ENCODE results near the gene PATE2.

PATE2 gene

DNA sequence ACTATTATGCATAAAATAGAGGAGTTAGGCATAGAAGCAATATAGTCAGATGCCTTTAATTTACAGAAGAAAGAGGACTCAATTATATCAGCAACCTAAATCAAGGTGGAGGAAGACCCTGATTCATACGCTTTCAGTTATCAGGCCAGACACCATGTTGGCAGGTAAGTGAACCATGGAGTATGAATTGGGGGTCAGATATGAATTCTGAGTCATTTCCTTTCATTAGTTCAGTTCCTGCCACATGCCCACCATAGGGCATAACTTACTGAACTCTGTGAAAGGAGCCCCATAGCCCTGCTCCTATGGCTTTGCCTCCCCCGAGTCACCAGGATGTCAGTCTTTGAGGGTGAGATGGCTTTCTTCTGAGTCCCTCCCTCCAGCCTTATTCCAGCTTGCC, 15.1 kb downstream of the PATE2 start:
- 100% methylated on average over 1 of the region's 2 CpGs for WGBS (ENCODE audit: insufficient coverage)
- POLR2A ChIA-PET: no interaction called here
- no peaks in the 10 kb centered on the region for H3K4me1 ChIP-seq (ENCODE audit: control extremely low read depth in 1 of 4, control insufficient read depth in 4 of 4, insufficient read depth in 4 of 4, low read length in 3 of 4)
- H3K9me3 ChIP-seq (ENCODE audit: control extremely low read depth in 1 of 5, control insufficient read depth in 4 of 5, insufficient read depth in 2 of 5, low read depth in 1 of 5, low read length in 4 of 5): no peaks in the 10 kb centered on the region
- no peaks in the 10 kb centered on the region for H3K36me3 ChIP-seq (ENCODE audit: control insufficient read depth in 4 of 4, insufficient read depth in 4 of 4, low read length in 3 of 4)
- H3K4me3 ChIP-seq (ENCODE audit: control insufficient read depth in 1 of 7, extremely low read depth in 1 of 7, insufficient read depth in 4 of 7, low read depth in 2 of 7, low read length in 6 of 7): no peak overlapping the region
- CTCF ChIA-PET: no interaction called here
- H3K27ac ChIP-seq (ENCODE audit: insufficient read depth in 1 of 2, low read depth in 1 of 2, low read length in 2 of 2, poor library complexity in 1 of 2, severe bottlenecking in 2 of 2): no peak overlapping the region
- H3K27me3 ChIP-seq (replicated peaks in 2 of 5; ENCODE audit: control insufficient read depth in 4 of 5, insufficient read depth in 5 of 5, low read length in 4 of 5): peaks cover 0 to 7% (median 6%) of the 10 kb centered on the region in 5 experiments
- no peak for DNase-seq

DNA sequence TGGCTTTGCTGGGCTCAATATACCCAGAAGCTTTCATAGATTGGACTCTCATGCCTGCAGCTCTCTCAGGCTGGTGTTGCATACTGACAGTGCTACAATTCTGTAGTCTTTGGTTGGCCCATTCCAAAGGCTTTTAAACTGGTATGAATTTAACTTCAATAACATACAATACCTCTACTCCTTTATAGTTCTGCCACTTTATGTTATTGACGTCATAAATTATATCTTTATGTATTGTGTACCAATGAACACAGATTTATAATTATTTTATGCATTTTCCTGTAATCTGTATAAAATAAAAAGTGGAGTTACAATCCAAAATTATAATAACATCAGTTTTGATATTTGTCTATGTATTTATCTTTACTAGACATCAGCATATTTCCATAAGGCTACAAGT, 16.2 kb downstream of the PATE2 start:
- ChIA-PET POLR2A (no interaction called here), CTCF (no interaction called here)
- peaks cover 0 to 7% (median 6%) of the 10 kb centered on the region in 5 experiments for H3K27me3 ChIP-seq (replicated peaks in 2 of 5; ENCODE audit: control insufficient read depth in 4 of 5, insufficient read depth in 5 of 5, low read length in 4 of 5)
- H3K36me3 ChIP-seq (ENCODE audit: control insufficient read depth in 4 of 4, insufficient read depth in 4 of 4, low read length in 3 of 4): no peaks in the 10 kb centered on the region
- no peaks in the 10 kb centered on the region for H3K4me1 ChIP-seq (ENCODE audit: control extremely low read depth in 1 of 4, control insufficient read depth in 4 of 4, insufficient read depth in 4 of 4, low read length in 3 of 4)
- WGBS (ENCODE audit: insufficient coverage): no CpG with 5 or more reads among the region's 1 CpG
- H3K27ac ChIP-seq (ENCODE audit: insufficient read depth in 1 of 2, low read depth in 1 of 2, low read length in 2 of 2, poor library complexity in 1 of 2, severe bottlenecking in 2 of 2): no peak overlapping the region
- H3K9me3 ChIP-seq (ENCODE audit: control extremely low read depth in 1 of 5, control insufficient read depth in 4 of 5, insufficient read depth in 2 of 5, low read depth in 1 of 5, low read length in 4 of 5): no peaks in the 10 kb centered on the region
- no peak overlapping the region for H3K4me3 ChIP-seq (ENCODE audit: control insufficient read depth in 1 of 7, extremely low read depth in 1 of 7, insufficient read depth in 4 of 7, low read depth in 2 of 7, low read length in 6 of 7)
- no peak for DNase-seq

DNA sequence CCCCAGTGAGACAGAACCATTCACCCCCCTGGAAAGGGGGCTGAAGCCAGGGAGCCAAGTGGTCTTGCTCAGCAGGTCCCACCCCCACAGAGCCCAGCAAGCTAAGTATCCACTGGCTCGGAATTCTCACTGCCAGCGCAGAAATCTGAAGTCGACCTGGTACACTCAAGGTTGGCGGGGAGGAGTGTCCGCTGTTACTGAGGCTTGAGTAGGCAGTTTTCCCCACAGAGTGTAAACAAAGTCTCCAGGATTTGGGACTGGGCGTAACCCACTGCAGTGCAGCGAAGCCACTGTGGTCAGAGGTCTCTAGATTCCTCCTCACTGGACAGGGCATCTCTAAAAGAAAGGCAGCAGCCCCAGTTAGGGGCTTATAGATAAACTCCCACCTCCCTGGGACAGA, 22.6 kb downstream of the PATE2 start:
- ChIA-PET POLR2A (no interaction called here), CTCF (no interaction called here)
- no peaks in the 10 kb centered on the region for H3K4me1 ChIP-seq (ENCODE audit: control extremely low read depth in 1 of 4, control insufficient read depth in 4 of 4, insufficient read depth in 4 of 4, low read length in 3 of 4)
- WGBS (ENCODE audit: insufficient coverage): 79% methylated on average over 6 of the region's 7 CpGs
- H3K4me3 ChIP-seq (ENCODE audit: control insufficient read depth in 1 of 7, extremely low read depth in 1 of 7, insufficient read depth in 4 of 7, low read depth in 2 of 7, low read length in 6 of 7): no peak overlapping the region
- no peak for DNase-seq
- no peak overlapping the region for H3K27ac ChIP-seq (ENCODE audit: insufficient read depth in 1 of 2, low read depth in 1 of 2, low read length in 2 of 2, poor library complexity in 1 of 2, severe bottlenecking in 2 of 2)
- H3K36me3 ChIP-seq (ENCODE audit: control insufficient read depth in 4 of 4, insufficient read depth in 4 of 4, low read length in 3 of 4): no peaks in the 10 kb centered on the region
- H3K27me3 ChIP-seq (replicated peaks in 2 of 5; ENCODE audit: control insufficient read depth in 4 of 5, insufficient read depth in 5 of 5, low read length in 4 of 5): peaks cover 0 to 3% (median 0%) of the 10 kb centered on the region in 5 experiments
- H3K9me3 ChIP-seq (ENCODE audit: control extremely low read depth in 1 of 5, control insufficient read depth in 4 of 5, insufficient read depth in 2 of 5, low read depth in 1 of 5, low read length in 4 of 5): peaks cover 0 to 2% (median 0%) of the 10 kb centered on the region in 5 experiments

DNA sequence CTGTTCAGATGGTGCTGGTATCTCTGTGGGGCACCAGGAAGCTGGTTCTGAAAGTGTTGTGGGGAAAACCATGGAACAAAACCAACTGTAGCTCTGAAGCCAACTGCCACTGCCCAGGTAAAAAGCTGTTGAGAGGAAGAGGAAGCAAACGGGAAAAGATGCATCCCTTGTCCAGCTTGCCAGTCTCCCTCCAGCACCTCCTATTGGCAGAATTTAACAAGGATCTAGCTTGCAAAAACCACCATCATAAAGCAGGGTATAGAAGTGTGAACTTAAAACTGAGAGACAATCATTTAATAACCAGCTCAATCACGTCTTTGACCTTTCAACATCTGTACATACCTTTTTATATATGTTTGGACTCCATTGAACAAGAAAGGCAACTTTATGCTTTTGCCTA, 28.0 kb downstream of the PATE2 start:
- H3K4me3 ChIP-seq (ENCODE audit: control insufficient read depth in 1 of 7, extremely low read depth in 1 of 7, insufficient read depth in 4 of 7, low read depth in 2 of 7, low read length in 6 of 7): no peak overlapping the region
- H3K4me1 ChIP-seq (ENCODE audit: control extremely low read depth in 1 of 4, control insufficient read depth in 4 of 4, insufficient read depth in 4 of 4, low read length in 3 of 4): no peaks in the 10 kb centered on the region
- no peak for DNase-seq
- H3K9me3 ChIP-seq (ENCODE audit: control extremely low read depth in 1 of 5, control insufficient read depth in 4 of 5, insufficient read depth in 2 of 5, low read depth in 1 of 5, low read length in 4 of 5): peaks cover 0 to 2% (median 0%) of the 10 kb centered on the region in 5 experiments
- no peaks in the 10 kb centered on the region for H3K36me3 ChIP-seq (ENCODE audit: control insufficient read depth in 4 of 4, insufficient read depth in 4 of 4, low read length in 3 of 4)
- POLR2A ChIA-PET: no interaction called here
- WGBS (ENCODE audit: insufficient coverage): 75% methylated on average over 2 of the region's 2 CpGs
- peaks cover 0 to 17% (median 8%) of the 10 kb centered on the region in 5 experiments for H3K27me3 ChIP-seq (replicated peaks in 2 of 5; ENCODE audit: control insufficient read depth in 4 of 5, insufficient read depth in 5 of 5, low read length in 4 of 5)
- no peak overlapping the region for H3K27ac ChIP-seq (ENCODE audit: insufficient read depth in 1 of 2, low read depth in 1 of 2, low read length in 2 of 2, poor library complexity in 1 of 2, severe bottlenecking in 2 of 2)
- CTCF ChIA-PET: no interaction called here

DNA sequence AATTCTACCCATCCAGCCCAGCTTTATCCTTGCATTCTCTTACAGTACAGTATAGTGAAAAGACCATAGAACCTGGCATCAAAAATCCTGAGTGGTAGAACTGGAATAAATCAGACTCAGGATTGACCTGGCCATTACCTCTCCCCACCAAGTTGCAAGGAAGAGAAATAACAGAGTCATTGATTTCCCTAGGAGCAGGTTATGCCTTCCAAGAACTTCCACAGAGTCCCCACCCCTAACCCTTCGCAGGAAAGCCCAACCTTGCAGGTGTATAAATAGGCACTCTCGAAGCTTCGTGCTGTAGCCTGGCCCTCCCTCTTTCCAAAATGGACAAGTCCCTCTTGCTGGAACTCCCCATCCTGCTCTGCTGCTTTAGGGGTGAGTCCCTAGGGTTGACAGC, 32.6 kb downstream of the PATE2 start, which contains the start of gene PATE1:
PATE1 (plus strand) TSS at position 301 of the 400 bp plus-strand sequence; CDS start at position 327, 26 bp downstream.
- H3K4me1 ChIP-seq (ENCODE audit: control extremely low read depth in 1 of 4, control insufficient read depth in 4 of 4, insufficient read depth in 4 of 4, low read length in 3 of 4): no peaks in the 10 kb centered on the region
- no peak within 1 kb of the TSS for H3K4me3 ChIP-seq (ENCODE audit: control insufficient read depth in 1 of 7, extremely low read depth in 1 of 7, insufficient read depth in 4 of 7, low read depth in 2 of 7, low read length in 6 of 7)
- POLR2A ChIA-PET: no interaction called here
- peaks cover 0 to 35% (median 7%) of the 10 kb centered on the region in 5 experiments for H3K27me3 ChIP-seq (replicated peaks in 2 of 5; ENCODE audit: control insufficient read depth in 4 of 5, insufficient read depth in 5 of 5, low read length in 4 of 5)
- CTCF ChIA-PET: interaction anchor here (1.5 kb wide), 1 partner anchor 25 kb away, joined by 4 read pairs; no protein-coding TSS in a partner anchor
- no peak for DNase-seq
- H3K9me3 ChIP-seq (ENCODE audit: control extremely low read depth in 1 of 5, control insufficient read depth in 4 of 5, insufficient read depth in 2 of 5, low read depth in 1 of 5, low read length in 4 of 5): no peaks in the 10 kb centered on the region
- 100% methylated on average over 1 of the region's 3 CpGs for WGBS (ENCODE audit: insufficient coverage)
- H3K36me3 ChIP-seq (ENCODE audit: control insufficient read depth in 4 of 4, insufficient read depth in 4 of 4, low read length in 3 of 4): no peaks in the 10 kb centered on the region
- no peak within 1 kb of the TSS for H3K27ac ChIP-seq (ENCODE audit: insufficient read depth in 1 of 2, low read depth in 1 of 2, low read length in 2 of 2, poor library complexity in 1 of 2, severe bottlenecking in 2 of 2)

DNA sequence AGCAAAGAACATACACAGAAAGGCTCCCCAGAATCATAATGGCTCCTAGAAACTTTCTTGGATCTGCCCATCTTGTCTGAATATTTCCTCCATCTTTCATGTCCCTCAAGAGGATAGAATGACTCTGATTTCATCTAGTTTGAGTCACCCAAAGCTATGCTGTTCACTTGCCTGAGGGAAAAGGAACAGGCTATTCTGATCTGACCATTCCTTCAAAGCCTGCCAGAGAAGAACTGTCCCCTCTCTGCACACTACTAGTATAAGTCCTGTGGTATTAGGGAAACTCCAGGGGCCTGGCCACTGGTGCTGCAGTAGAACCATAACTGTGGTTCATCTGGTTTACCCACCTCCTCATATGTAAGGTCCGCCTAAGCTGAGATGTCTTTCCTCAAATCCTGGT, 34.9 kb downstream of the PATE2 start:
- no peaks in the 10 kb centered on the region for H3K4me1 ChIP-seq (ENCODE audit: control extremely low read depth in 1 of 4, control insufficient read depth in 4 of 4, insufficient read depth in 4 of 4, low read length in 3 of 4)
- ChIA-PET CTCF (no interaction called here), POLR2A (no interaction called here)
- no peaks in the 10 kb centered on the region for H3K9me3 ChIP-seq (ENCODE audit: control extremely low read depth in 1 of 5, control insufficient read depth in 4 of 5, insufficient read depth in 2 of 5, low read depth in 1 of 5, low read length in 4 of 5)
- no peaks in the 10 kb centered on the region for H3K36me3 ChIP-seq (ENCODE audit: control insufficient read depth in 4 of 4, insufficient read depth in 4 of 4, low read length in 3 of 4)
- DNase-seq: no peak
- H3K27ac ChIP-seq (ENCODE audit: insufficient read depth in 1 of 2, low read depth in 1 of 2, low read length in 2 of 2, poor library complexity in 1 of 2, severe bottlenecking in 2 of 2): no peak overlapping the region
- no peak overlapping the region for H3K4me3 ChIP-seq (ENCODE audit: control insufficient read depth in 1 of 7, extremely low read depth in 1 of 7, insufficient read depth in 4 of 7, low read depth in 2 of 7, low read length in 6 of 7)
- peaks cover 0 to 31% (median 4%) of the 10 kb centered on the region in 5 experiments for H3K27me3 ChIP-seq (replicated peaks in 2 of 5; ENCODE audit: control insufficient read depth in 4 of 5, insufficient read depth in 5 of 5, low read length in 4 of 5)
- no CpG with 5 or more reads among the region's 1 CpG for WGBS (ENCODE audit: insufficient coverage)

DNA sequence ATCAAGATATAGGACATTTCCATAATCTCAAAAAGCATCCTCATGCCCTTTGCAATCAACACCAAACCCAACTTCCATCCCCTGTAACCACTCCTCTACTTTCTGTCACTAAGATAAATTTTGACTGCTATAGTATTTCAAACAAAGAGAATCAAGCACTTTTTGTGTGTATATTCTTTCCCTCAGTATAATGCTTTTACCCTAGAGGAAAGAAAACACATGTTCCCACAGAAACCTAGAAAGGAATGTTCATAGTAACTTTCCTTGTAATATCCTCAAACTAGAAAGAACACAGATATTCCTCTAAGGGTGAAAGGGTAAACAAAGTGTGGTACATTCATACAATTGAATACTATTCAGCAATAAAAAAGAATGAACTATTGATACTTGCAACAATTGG, 38.0 kb downstream of the PATE2 start:
- H3K9me3 ChIP-seq (ENCODE audit: control extremely low read depth in 1 of 5, control insufficient read depth in 4 of 5, insufficient read depth in 2 of 5, low read depth in 1 of 5, low read length in 4 of 5): peaks cover 0 to 1% (median 0%) of the 10 kb centered on the region in 5 experiments
- no peak for DNase-seq
- CTCF ChIA-PET: no interaction called here

More for the DNA sequence above, 38.0 kb downstream of the PATE2 start:
- POLR2A ChIA-PET: no interaction called here
- no peaks in the 10 kb centered on the region for H3K4me1 ChIP-seq (ENCODE audit: control extremely low read depth in 1 of 4, control insufficient read depth in 4 of 4, insufficient read depth in 4 of 4, low read length in 3 of 4)
- H3K27ac ChIP-seq (ENCODE audit: insufficient read depth in 1 of 2, low read depth in 1 of 2, low read length in 2 of 2, poor library complexity in 1 of 2, severe bottlenecking in 2 of 2): no peak overlapping the region
- no peaks in the 10 kb centered on the region for H3K36me3 ChIP-seq (ENCODE audit: control insufficient read depth in 4 of 4, insufficient read depth in 4 of 4, low read length in 3 of 4)
- peaks cover 0 to 19% (median 2%) of the 10 kb centered on the region in 5 experiments for H3K27me3 ChIP-seq (replicated peaks in 2 of 5; ENCODE audit: control insufficient read depth in 4 of 5, insufficient read depth in 5 of 5, low read length in 4 of 5)
- H3K4me3 ChIP-seq (ENCODE audit: control insufficient read depth in 1 of 7, extremely low read depth in 1 of 7, insufficient read depth in 4 of 7, low read depth in 2 of 7, low read length in 6 of 7): no peak overlapping the region
